NOMO-1 treated with dmso at 0.1 percent for 144 hours (cell line): ENCODE measurements around the gene MARCO.
"Not testable (repeated sequence)": the region's sequence is repeated elsewhere in the genome, so short reads cannot be mapped to it uniquely, and the experiment has no call there.

Experiments used
- DNase-seq: peaks from one replicate; lab custom pipeline; 2025; ENCODE audit not compliant: unreplicated experiment; lab: John Stamatoyannopoulos, UW

Gene MARCO

DNA sequence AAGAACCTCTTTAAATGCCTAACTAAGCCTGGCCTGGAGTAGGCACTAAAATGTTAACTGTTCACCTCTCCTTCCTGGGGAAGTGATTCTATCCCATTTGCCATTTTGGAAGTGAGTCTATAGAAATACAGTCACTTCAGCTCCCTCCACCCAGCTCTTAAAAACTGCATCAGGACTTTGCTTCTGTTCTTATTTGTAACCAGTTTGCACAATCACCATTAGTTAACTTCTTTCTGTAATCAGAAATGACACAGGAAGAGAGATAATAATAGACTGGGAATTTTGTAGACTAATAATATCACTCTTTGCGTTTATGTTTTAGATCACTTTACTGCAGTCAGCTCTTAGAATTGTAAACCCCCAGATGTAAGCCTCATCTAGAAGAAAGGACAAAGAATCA lies 16.0 kb upstream of the MARCO start:
- no peak for DNase-seq

DNA sequence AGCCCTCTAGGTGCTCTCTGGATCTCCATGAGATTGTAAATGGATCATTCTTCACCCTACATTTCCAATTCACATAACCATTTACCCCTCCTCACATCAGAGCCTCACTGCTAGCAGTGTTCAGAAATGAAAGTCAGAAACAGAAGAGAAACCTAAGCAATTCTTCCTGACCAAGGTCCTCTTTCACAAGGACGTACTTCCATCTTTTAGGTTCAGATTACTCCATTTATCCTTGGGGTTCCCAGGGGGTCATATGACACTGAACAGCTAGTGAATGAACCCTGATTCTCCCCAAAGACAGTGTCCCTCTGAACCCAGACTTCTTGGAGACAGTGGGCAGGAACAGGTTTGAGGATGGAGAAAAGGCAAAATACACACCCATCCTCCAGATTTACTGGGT lies 12.9 kb upstream of the MARCO start:
- no peak for DNase-seq

DNA sequence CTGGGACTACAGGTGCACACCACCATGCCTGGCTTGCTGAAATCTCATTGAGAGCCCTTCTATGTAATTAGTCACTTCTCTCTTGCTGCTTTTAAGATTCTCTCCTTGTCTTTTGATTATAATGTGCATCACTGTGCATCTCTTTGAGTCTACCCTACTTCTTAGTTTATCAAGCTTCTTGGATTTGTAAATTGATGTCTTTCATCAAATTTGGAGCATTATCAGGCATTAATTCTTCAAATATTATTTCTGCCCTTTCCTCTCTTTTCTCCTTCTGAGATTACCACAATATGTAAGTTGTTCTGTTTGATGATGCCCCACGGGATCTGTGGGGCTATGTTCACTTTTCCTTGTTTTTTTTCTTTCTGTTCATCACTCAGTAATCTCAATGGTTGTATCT lies 9.0 kb upstream of the MARCO start:
- no peak for DNase-seq

DNA sequence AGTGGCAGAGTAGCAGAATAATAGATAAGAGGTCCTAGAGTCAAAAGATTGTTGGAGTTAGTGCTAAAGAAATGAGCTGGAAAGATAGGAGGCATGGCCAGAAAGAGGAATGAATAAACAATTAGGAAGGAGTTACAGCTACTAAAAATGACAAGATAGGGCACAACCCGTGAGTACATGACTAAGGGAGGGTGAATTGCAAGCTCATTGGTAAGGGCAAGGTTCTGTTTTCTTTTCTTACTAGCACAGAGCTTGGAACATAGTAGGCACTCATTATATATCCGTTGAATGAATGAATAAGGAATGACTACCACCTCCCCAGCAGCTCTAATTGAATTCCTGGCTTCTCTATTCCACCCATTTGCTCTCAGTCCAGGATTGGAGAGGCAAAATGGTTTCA lies 5.7 kb upstream of the MARCO start:
- DNase-seq: no peak

DNA sequence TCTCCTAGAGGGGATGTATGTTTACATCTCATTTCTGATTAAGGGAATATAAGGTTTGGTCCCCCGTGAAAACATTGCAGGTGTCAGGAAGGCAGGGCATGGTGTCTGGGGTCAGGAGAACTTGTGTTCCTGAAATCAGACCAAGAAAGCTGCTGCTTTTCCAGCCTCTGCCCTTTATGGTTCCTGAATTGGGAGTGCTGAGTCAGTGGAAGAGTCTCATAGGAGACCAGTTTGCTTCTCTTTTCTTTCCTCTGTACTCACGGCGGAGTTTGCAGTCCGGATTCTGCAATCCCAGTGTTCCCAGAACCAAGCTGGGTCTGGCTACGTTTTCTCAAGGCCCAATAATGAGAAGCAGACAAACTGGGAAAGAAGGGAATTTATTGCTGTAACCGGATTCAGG lies 5.1 kb upstream of the MARCO start:
- DNase-seq: no peak

DNA sequence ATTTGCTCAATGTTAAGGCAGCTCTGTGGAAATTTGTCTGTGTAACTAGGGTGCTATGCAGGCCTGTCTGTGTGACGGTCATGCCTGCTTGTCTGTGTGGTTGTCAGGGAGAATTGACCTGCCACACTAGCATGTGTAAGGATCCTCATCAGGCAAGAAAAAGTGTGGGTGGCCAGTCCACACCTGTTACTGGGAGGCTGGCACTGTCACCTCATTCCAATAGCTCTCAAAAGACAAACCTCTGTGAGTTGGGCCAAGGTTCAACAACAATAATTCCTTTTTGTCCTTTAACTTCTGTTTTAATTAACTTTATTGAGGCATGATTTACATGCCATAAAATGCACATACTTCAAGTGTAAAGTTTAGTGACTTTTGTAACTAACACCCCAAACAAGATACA lies 4.2 kb upstream of the MARCO start:
- DNase-seq: no peak

DNA sequence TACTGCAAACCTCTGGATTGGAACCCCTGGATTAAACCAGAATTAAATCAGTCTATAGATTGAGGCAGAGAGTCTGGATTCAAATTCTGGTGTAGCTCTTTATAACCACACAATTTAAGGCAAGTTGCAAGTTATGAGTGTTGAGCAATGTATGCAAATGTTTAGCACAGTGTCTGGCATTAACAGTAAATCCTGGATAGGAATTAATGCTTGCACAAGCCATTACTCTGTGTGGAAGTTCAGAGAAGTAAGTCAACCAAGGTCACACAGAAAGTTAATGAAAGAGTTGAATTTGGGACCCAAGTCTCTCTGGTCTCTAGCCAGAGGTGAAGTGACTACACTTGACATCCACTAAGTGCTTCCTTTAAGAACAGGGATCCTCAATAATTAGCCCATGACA lies 2.0 kb upstream of the MARCO start:
- no peak for DNase-seq

DNA sequence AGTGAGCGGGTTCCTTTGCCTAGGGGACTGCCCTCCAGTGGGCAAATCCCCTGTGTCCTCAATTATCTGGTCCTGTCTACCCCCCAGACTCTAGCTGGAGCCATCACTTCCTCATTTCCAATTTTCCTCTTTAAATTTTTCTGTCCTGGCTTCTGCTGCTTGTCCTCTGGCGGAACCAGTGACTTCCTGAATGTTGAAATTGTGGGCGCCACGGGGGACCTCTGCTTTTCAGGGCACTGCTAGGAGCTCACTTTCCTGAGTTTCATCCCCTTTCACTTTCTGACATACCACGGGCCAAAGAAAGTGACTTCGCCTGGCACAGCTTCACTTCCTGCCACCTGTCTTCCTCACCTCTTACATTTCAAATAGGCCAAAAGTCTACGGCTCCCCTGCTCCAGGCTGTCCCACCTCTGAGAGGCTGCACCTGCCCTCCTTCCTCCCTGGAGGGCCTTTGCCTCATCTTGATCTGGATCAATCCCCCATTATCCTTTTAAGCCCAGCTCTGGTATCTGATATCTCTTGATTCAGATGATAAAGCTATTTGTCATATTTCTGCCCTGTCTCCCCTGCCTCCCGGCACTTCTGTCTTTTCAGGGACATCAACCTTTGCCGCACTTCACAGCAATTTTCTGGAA lies 1.4 kb upstream of the MARCO start:
- peak; percentile 89 for DNase-seq

DNA sequence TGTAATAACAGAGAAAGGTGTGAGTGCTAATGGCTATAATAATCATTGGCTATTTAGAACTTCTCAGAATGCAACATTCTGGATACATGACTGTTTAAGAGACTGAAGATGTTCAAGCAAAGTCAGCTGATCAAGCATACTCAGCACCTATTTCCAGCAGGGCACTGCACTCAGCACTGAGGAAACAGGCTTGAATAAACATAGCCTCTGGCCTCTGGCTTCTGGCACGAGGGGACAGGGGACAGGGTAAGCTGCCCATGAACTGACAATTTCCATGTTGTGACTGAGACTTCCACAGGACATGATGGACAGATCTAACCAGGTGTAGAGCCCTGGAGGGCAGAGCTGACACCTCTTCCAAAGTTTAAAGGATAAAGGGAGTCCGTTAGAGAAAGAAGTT lies 1.3 kb downstream of the MARCO start:
- no peak for DNase-seq

DNA sequence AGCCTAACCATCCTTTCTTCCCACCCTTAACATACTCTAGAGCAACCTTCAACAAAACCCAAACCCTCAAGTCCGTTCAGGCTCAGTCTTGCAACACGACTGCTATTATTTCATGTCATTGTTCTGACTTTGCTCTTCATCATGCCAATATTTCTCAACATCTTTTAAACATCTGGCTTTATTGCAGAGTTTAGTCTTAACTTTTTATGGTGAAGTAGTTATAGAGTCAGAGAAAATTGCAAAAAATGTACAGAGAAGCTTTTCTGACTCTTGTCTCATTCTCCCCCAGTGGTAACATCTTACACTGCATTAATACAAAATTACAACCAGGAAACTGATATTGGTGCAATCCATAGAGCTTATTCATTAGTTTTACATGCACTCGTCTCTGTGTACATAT lies 3.9 kb downstream of the MARCO start:
- peak; percentile 68 for DNase-seq

DNA sequence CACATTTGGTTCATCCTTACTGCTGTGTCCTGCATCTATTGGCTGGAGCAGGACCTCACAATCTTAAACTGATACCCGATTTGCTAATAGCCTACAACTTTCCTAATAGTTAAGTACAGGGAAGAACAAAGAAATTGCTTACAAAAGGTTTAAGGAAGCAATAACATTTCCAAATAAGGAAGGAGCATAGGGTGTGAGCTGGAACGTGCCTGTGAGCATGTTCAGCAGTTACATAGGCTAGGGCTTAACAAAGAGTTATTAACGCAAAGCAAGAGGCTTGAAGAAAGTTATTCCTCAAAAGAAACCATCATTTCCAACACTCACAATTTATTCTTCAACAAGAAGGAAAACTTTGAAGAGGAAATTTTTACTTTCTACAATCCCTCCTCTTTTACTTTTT lies 6.3 kb downstream of the MARCO start:
- DNase-seq: not testable (repeated sequence)

DNA sequence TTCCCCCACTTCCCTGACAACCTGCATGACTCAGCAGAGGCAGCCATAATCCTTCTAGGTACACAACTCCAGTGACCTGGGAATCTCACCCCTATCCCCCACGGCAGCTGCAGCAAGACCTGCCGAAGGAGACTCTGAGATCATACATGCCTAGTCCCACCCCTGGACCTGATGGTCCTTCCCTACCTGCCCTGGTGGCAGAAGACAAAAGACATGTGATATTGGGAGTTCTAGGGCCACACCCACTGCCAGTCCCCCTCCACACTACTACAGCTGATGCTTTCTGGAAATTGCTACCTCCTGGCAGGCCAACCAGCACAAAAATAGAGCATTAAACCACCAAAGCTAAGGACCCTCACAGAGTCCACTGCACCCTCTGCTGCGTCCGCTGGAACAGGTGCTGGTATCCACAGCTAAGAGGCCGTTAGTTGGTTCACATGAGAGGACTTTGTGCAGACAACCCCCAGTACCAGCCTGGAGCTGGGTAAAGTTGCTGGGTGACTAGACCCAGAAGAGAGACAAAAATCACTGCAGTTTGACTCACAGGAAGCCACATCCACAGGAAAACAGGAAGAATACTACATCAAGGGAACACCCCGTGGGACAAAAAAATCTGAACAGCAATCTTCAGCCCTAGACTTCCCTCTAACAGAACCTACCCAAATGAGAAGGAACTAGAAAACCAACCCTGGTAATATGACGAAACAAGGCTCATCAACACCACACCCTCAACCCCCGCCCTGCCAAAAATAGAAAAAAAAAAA lies 12.5 kb downstream of the MARCO start:
- DNase-seq: peak; percentile 52

DNA sequence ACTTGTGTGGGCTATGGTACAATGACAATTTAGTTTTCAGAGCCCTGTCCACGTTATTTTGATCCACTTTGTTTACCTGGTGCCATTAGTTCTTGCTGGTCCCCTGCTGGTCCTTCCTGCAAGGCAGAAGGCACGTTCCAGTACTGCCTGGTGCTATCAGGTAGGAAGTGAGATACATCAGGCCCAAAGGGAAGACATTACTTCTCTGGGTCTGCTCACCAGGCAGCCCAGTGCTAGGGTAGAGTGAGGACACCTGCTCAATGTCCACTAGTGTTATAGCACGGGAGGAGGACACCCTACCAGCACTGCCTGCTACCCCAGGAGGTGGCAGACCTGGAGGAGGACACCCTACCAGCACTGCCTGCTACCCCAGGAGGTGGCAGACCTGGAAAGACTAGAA lies 23.7 kb downstream of the MARCO start:
- DNase-seq: no peak

DNA sequence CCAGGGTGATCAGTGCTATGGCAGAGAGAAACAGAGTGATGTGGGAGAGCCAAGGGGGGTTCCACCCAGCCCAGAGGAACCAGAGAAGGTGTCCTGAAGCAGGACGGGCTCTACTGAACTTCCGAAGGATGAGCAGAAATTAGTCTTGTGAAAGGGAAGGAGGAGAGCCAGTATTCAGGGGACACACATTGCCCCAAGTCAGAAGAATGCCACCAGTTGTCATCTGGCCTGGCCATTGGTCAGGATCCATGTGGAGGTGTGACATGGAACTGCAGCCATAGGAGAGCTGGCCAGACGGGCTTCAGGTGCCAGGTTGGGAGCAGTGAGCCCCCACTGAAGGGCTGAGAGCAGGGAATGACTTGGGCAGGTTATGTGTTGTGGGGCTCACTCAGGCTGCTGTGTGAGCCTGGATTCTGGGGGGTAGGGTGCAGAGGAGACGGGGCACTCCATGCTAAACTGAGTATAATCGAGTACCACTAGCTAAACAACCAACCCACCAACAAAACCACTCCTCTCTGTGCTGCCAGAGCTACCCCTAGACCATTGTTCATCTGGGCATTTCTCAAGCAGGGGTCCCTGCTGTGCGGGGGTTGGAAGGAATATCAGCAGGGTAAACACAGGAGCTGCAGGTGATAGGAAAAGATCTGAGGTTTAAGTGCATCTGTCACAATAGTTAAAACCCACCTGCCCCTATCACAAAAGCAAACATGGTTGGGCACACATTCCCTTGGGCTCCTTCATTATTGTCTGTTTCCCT lies 25.3 kb downstream of the MARCO start:
- DNase-seq: no peak

DNA sequence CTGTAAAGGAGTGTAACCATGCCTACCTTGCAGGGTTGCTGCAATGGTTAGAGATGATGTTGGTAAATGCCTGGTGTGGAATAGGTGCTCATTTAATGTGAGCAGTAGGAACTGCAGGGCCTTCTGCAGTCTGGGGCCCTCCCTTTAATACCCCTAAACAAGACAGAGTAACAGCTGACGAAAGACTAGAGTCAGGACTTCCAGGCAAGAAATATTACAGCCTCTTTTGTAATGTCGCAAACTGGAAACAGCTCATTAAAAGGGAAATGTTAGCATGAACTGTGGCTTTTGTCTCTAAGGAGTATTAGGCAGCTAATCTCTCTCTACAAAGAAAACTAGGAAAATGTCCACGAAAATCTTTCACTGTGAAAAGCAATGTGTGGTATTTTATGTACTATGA lies 26.0 kb downstream of the MARCO start:
- DNase-seq: peak; percentile 30

DNA sequence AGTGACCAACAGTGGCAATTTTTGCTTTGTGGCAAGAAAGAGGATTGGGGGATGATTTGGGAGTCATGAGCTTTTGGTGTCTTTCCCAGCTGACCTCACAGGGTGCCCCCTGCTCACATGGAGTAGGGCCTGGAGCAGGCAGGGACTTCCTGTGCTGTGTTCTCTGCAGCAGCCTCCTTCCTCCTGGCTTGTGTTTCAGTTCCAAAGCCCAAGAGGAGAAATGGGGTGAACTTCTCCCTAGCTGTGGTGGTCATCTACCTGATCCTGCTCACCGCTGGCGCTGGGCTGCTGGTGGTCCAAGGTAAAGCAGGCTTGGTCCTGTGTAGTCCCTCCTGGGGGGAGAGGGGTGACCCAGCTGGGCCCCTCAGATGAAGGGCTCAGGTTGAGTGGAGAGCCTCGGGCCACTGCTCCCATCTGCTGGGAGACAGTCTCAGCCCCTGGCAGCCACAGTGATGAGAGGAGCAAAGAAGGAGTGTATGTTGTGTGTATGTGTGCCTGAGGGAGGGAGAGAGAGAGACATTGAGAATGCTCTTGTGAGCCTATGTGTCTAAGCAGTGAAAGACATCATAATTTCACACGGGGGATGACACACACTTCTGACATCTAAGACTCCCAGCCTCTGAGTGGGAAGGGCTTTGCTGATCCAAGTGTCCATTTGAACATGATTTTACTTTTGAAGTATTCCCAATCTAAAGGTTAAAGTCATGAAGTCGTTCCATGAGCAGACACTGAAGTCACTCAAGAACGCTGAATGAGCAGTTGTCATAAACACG lies 27.2 kb downstream of the MARCO start:
- DNase-seq: no peak

DNA sequence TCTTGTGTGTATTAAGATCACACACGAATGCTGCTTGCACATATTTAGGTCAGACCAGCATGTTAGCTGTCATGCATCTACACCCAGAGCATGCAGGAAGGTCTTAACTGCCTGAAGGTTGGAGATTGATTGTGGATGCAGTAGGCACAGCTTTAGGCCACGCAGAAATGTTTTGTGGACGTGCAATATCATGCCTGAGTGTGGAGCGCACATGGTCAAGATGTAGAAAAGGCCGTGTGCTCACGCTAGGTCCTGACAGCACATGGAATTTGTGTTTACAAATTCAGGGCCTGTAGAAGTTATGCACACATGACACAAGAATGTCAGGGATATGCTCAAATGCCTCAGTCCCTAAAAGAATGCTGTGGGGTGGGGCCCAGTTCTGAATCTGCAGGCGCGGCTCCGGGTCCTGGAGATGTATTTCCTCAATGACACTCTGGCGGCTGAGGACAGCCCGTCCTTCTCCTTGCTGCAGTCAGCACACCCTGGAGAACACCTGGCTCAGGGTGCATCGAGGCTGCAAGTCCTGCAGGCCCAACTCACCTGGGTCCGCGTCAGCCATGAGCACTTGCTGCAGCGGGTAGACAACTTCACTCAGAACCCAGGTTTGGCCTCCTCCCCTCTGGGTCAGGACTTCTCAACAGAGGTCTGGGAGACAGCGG lies 27.9 kb downstream of the MARCO start:
- no peak for DNase-seq

DNA sequence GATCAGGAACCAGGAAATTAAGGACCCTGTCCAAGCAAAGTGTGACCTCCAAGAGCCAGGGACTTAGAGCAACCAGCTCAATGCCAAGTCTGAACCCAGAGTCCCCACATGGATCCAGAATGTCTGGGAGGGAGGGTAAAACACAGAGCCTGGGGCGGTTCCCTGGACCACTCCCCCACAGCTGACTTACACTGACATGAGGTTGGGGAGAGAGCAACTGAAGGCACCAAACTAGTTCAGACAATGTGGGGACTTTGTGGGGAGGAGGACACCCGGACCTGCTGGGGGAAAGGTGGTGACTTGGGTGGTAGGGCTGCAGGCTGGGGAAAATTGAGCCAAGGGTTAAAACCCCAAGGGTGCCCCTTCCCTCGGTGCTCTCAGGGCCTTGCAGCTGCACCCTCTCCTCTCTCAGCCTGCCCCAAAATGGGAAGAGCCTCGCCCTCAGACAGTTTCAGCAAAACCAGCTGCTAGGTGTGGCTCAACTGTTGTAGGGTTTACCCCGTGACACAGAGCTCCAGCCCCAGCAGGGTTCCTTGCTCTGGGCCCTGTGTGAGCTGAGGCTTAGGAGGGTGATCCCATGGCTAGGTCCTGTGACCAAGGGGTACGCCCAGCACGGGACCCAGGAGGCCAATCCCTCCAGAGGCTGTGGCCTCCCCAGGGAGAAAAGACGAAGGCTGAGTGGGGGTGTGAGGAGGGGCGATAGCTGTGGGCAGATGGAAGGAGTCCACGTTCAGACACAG lies 28.6 kb downstream of the MARCO start:
- DNase-seq: peak; percentile 69

DNA sequence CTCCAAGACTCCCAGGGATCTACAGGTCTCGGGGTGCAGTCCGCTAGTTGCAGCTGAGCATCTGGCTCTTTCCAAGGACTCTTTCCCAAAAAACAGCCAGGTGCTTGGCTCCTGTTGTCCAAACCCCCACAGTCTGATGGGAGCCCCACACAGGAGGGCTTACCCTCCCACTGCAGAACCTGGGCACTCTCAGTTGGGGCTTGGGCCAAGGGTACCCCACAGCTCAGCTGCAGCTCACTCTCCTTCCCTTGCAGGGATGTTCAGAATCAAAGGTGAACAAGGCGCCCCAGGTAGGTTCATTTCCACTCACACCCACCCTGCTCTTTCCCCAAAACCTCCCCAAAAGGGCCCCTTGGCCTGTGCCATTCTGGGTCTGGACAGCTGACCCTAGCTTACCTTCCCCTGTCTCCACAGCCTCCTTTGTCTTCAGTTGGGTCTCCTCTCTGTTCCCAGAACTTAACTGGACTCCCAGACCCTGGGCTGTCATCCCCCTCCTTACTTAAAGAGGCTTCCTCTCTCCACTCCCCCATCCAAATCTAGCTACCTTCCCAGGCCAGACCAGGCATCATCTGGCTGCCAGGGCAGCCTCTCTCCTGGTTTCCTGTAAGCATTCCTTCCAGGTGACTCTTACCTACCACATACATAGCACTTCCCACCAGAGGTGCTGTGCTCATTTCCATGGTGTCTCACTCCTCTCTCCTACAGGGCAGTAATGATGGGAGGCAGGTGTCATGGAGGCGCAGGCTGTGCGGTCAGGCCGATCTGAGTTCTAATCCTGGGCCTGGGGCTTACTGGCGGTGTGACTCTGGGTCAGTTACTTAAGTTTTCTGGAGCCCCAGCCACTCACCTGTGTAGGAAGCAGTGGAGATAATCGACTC lies 29.5 kb downstream of the MARCO start:
- DNase-seq: no peak
